H1 (cell line): ENCODE data around the gene GPN2. TPM values are rescaled to one million over a fixed set of nuclear protein-coding genes. Genes with fewer than 3 reads are reported as not detected.

Source experiments
- CHD7 ChIP-seq: fragments of 300-600 bp; sonication (generic); IDR thresholded peaks from 2 replicates; pipeline ENCODE4 v1.7.1; 2012; ENCODE audit warnings: low read length, moderate library complexity, mild to moderate bottlenecking, inconsistent platforms; ENCODE audit not compliant: insufficient replicate concordance
- GABPA ChIP-seq: IDR thresholded peaks from 2 replicates; pipeline ENCODE4 v1.6.1; 2011; ENCODE audit warnings: mild to moderate bottlenecking, low read length, moderate library complexity, borderline replicate concordance; ENCODE audit not compliant: insufficient read depth
- HDAC2 ChIP-seq, 2 experiments: fragments of 300-600 bp in 1 of 2; sonication (generic) in 1 of 2; IDR thresholded peaks; 2 replicates each; pipeline ENCODE4 v1.6.1; 2011 to 2012; ENCODE audit warnings: low read depth in 2 of 2, low read length in 2 of 2, mild to moderate bottlenecking in 2 of 2, moderate library complexity in 2 of 2, borderline replicate concordance in 1 of 2, inconsistent platforms in 1 of 2
- JUN ChIP-seq: IDR thresholded peaks from 2 replicates; pipeline ENCODE4 v1.6.1; 2011; ENCODE audit warnings: low read depth, mild to moderate bottlenecking, improper control_type of control experiment, low read length
- KDM4A ChIP-seq: IDR thresholded peaks from one replicate; pipeline ENCODE4 v1.7.1; 2012; ENCODE audit warnings: low read depth, mild to moderate bottlenecking, moderate library complexity, low read length, inconsistent platforms; ENCODE audit not compliant: severe bottlenecking
- PHF8 ChIP-seq: fragments of 200-600 bp; sonication (generic); conservative IDR thresholded peaks from 2 replicates; pipeline ENCODE4 v1.7.1; 2012; ENCODE audit warnings: low read depth, mild to moderate bottlenecking, inconsistent platforms, low read length, moderate library complexity
- RAD21 ChIP-seq, 2 experiments: IDR thresholded peaks in 1 of 2; conservative IDR thresholded peaks in 1 of 2; 2 replicates each; pipeline ENCODE4 v1.6.1; 2011; ENCODE audit warnings: low read depth in 2 of 2, low read length in 2 of 2, improper control_type of control experiment in 1 of 2, inconsistent platforms in 1 of 2, mild to moderate bottlenecking in 1 of 2, moderate library complexity in 1 of 2
- RNF2 ChIP-seq: fragments of 200-900, 300-1000 bp; sonication (generic); IDR thresholded peaks from 2 replicates; pipeline ENCODE4 v1.7.1; 2016; ENCODE audit warnings: borderline replicate concordance, low read depth, mild to moderate bottlenecking, antibody characterized with exemption, low read length; ENCODE audit not compliant: poor library complexity, severe bottlenecking; ENCODE audit errors: missing control alignments
- polyA plus RNA-seq, 7 experiments: library from polyadenylated mRNA; depleted of rRNA in 3 of 7; stranded (reverse) in 5 of 7; unstranded in 2 of 7; fragments of >200 nt in 5 of 7; fragments of 200-250 nt in 2 of 7; gene quantifications; 1 replicate in 5 of 7; 2 replicates in 1 of 7; 4 replicates in 1 of 7; pipeline versions ENCODE4 v1.2.1 to v1.2.3, GENCODE V29; 2011 to 2013; ENCODE audit warnings: missing spikeins in 2 of 7, mixed read lengths in 2 of 7
- total RNA-seq: library from RNA; stranded (reverse); fragmentation: NEBNext Ultra II Directional; extraction: Animal tissue kit (Norgen Biotek cat#: 25700); gene quantifications from 2 replicates; pipeline ENCODE4 v1.2.1, GENCODE V29; 2021

GPN2 gene
- total and polyA plus RNA-seq, 2 of the 8 experiments (the other 6 are each of a cell fraction or from before 2014, with no cell fraction given): 27.3 to 36.8 TPM

GRCh38 chr1:26938659-26939025 lies 48.6 kb upstream of the GPN2 start (continued):
- TF ChIP-seq HDAC2 (IDR thresholded peaks at IDR 0.05; ENCODE audit: borderline replicate concordance in 1 of 2, low read depth in 2 of 2, low read length in 2 of 2) (no peak), KDM4A (no peak), GABPA (no peak), JUN (no peak), RAD21 (IDR thresholded peaks at IDR 0.05 in 1 of 2, conservative IDR thresholded peaks at IDR 0.05 in 1 of 2; ENCODE audit: low read depth in 2 of 2, low read length in 2 of 2) (no peak), PHF8 (no peak), RNF2 (no peak), CHD7 (no peak)
